ENCODE data around the gene CLDN1.

- TF ChIP-seq, protein P1, sequence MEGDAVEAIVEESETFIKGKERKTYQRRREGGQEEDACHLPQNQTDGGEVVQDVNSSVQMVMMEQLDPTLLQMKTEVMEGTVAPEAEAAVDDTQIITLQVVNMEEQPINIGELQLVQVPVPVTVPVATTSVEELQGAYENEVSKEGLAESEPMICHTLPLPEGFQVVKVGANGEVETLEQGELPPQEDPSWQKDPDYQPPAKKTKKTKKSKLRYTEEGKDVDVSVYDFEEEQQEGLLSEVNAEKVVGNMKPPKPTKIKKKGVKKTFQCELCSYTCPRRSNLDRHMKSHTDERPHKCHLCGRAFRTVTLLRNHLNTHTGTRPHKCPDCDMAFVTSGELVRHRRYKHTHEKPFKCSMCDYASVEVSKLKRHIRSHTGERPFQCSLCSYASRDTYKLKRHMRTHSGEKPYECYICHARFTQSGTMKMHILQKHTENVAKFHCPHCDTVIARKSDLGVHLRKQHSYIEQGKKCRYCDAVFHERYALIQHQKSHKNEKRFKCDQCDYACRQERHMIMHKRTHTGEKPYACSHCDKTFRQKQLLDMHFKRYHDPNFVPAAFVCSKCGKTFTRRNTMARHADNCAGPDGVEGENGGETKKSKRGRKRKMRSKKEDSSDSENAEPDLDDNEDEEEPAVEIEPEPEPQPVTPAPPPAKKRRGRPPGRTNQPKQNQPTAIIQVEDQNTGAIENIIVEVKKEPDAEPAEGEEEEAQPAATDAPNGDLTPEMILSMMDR (IDR thresholded peaks at IDR 0.05) = no peak
- TF ChIP-seq EP300 (IDR thresholded peaks at IDR 0.05; ENCODE audit: borderline replicate concordance in 1 of 2, low read depth in 1 of 2, low read length in 1 of 2) = no peak
- no peak for TF ChIP-seq TAF1 (IDR thresholded peaks at IDR 0.05; ENCODE audit: borderline replicate concordance, low read depth, low read length)
- TF ChIP-seq CHD2 (IDR thresholded peaks at IDR 0.05; ENCODE audit: low read length, partially characterized antibody) = no peak
- no peak for TF ChIP-seq EZH2phosphoT487 (IDR thresholded peaks at IDR 0.05; ENCODE audit: borderline replicate concordance, low read depth)
- TF ChIP-seq USF2 (IDR thresholded peaks at IDR 0.05; ENCODE audit: borderline replicate concordance, low read depth, low read length) = no peak
- no peak for TF ChIP-seq SMC3 (IDR thresholded peaks at IDR 0.05; ENCODE audit: low read depth, low read length)
- no peak for TF ChIP-seq POLR2AphosphoS5 (IDR thresholded peaks at IDR 0.05; ENCODE audit: low read depth, low read length)
- TF ChIP-seq YY1 (IDR thresholded peaks at IDR 0.05; ENCODE audit: low read depth) = no peak
- TF ChIP-seq, protein P2, sequence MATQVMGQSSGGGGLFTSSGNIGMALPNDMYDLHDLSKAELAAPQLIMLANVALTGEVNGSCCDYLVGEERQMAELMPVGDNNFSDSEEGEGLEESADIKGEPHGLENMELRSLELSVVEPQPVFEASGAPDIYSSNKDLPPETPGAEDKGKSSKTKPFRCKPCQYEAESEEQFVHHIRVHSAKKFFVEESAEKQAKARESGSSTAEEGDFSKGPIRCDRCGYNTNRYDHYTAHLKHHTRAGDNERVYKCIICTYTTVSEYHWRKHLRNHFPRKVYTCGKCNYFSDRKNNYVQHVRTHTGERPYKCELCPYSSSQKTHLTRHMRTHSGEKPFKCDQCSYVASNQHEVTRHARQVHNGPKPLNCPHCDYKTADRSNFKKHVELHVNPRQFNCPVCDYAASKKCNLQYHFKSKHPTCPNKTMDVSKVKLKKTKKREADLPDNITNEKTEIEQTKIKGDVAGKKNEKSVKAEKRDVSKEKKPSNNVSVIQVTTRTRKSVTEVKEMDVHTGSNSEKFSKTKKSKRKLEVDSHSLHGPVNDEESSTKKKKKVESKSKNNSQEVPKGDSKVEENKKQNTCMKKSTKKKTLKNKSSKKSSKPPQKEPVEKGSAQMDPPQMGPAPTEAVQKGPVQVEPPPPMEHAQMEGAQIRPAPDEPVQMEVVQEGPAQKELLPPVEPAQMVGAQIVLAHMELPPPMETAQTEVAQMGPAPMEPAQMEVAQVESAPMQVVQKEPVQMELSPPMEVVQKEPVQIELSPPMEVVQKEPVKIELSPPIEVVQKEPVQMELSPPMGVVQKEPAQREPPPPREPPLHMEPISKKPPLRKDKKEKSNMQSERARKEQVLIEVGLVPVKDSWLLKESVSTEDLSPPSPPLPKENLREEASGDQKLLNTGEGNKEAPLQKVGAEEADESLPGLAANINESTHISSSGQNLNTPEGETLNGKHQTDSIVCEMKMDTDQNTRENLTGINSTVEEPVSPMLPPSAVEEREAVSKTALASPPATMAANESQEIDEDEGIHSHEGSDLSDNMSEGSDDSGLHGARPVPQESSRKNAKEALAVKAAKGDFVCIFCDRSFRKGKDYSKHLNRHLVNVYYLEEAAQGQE (IDR thresholded peaks at IDR 0.05; ENCODE audit: low read depth, low read length) = no peak
Observed at GRCh38 chr3:190362258-190362657, 40.0 kb upstream of the CLDN1 start.

Measured in SK-N-SH (cell line).